Neural cell (in vitro differentiated cells): ENCODE data around the gene GSC2.

Experiments used
- CTCF ChIP-seq: fragments of 450-650 bp; IDR thresholded peaks from 2 replicates; pipeline ENCODE4 v1.5.1; 2014; ENCODE audit warnings: antibody characterized with exemption, mild to moderate bottlenecking, moderate library complexity; ENCODE audit not compliant: poor library complexity, severe bottlenecking
- EP300 ChIP-seq: fragments of 450-650 bp; conservative IDR thresholded peaks from 2 replicates; pipeline ENCODE4 v1.6.1; 2014; ENCODE audit warnings: antibody characterized with exemption, mild to moderate bottlenecking, moderate library complexity; ENCODE audit not compliant: poor library complexity, severe bottlenecking
- POLR2AphosphoS5 ChIP-seq: IDR thresholded peaks from 2 replicates; pipeline ENCODE4 v1.6.1; 2012
- RAD21 ChIP-seq: fragments of 450-650 bp; conservative IDR thresholded peaks from 2 replicates; pipeline ENCODE4 v1.6.1; 2014; ENCODE audit warnings: antibody characterized with exemption, mild to moderate bottlenecking, moderate library complexity
- REST ChIP-seq: IDR thresholded peaks from 2 replicates; pipeline ENCODE4 v1.6.1; 2012; ENCODE audit warnings: borderline replicate concordance
- SMC3 ChIP-seq: fragments of 450-650 bp; conservative IDR thresholded peaks from 2 replicates; pipeline ENCODE4 v1.6.1; 2014; ENCODE audit warnings: antibody characterized with exemption, mild to moderate bottlenecking, moderate library complexity; ENCODE audit not compliant: poor library complexity

DNA sequence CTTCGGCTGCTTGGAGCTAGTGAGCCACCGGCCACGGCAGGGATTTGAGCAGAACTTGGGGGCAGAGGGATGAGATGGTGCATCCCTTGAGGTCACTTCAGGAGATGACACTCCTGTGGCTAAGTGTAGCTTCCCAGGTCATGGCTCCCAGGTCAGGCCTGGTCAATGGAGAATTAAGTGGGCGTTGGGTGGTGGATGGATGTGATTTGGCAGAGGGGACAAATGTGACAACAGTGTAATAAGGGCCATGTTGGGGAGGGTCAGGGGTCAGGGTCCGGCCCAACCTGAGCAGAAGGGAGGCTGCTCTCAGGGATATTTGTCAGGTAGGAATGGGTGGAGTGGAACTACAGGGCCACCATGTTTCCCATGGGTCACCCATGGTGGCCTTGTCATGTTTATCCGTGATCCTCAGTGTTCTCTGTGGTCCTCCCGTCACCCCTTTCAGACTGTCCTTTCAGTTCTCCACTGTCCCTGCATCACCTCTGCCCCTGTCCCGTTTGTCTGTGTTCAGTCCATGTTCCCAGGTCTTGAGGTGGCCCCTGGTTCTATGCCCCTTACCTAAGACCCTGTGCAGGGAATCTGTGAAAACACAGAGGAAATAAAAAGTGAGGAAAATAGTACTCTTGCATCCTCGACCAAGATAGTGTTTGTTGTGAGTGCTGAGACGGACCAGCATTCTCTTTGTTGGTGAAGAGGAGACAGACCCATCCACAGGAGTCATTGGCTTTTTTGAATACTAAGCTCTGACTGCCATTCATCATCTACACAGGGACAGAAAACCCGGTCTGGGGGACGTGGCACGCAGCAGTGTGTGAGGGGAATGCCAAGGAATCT, 22.3 kb upstream of the GSC2 start:
- TF ChIP-seq CTCF = no peak
- TF ChIP-seq REST = no peak
- TF ChIP-seq EP300 = no peak
- TF ChIP-seq POLR2AphosphoS5 = no peak
- no peak for TF ChIP-seq RAD21
- TF ChIP-seq SMC3 = no peak
